ENCODE results near the gene PPM1E. TPM values are rescaled to one million over a fixed set of nuclear protein-coding genes. Genes with fewer than 3 reads are reported as not detected.

Gene PPM1E
- total RNA-seq, 4 donors from 2014 or later, result 0.08 to 0.11 TPM; not detected in 2

- no peak for DNase-seq (ENCODE audit: low spot score in 2 of 2)
- Histone ChIP-seq H3K9me3 (no peaks in the 10 kb centered on the region), H3K27ac (no peak overlapping the region), H3K27me3 (no peaks in the 10 kb centered on the region), H3K36me3 (peaks cover 14% of the 10 kb centered on the region), H3K4me1 (no peaks in the 10 kb centered on the region), H3K4me3 (no peak overlapping the region)
- TF ChIP-seq POLR2AphosphoS5 (IDR thresholded peaks at IDR 0.05) (no peak), POLR2A (IDR thresholded peaks at IDR 0.05) (no peak), CTCF (IDR thresholded peaks at IDR 0.05) (no peak), EP300 (IDR thresholded peaks at IDR 0.05) (no peak)
- 70% methylated on average over 1 of the region's 1 CpG for WGBS
Measured at GRCh38 chr17:59018019-59018418, 262.4 kb downstream of the PPM1E start.

GRCh38 chr17:59024916-59025315 is 269.3 kb downstream of the PPM1E start:
- TF ChIP-seq POLR2AphosphoS5 (IDR thresholded peaks at IDR 0.05) (no peak), EP300 (IDR thresholded peaks at IDR 0.05) (no peak), CTCF (IDR thresholded peaks at IDR 0.05) (no peak), POLR2A (IDR thresholded peaks at IDR 0.05) (no peak)
- 94% methylated on average over 2 of the region's 2 CpGs for WGBS
- Histone ChIP-seq H3K9me3 (no peaks in the 10 kb centered on the region), H3K27ac (no peak overlapping the region), H3K27me3 (no peaks in the 10 kb centered on the region), H3K4me3 (no peak overlapping the region), H3K4me1 (no peaks in the 10 kb centered on the region), H3K36me3 (no peaks in the 10 kb centered on the region)
- no peak for DNase-seq (ENCODE audit: low spot score in 2 of 2)

- no peak for DNase-seq (ENCODE audit: low spot score in 2 of 2)
- Histone ChIP-seq H3K4me1 (no peaks in the 10 kb centered on the region), H3K27ac (no peak overlapping the region), H3K4me3 (no peak overlapping the region), H3K36me3 (no peaks in the 10 kb centered on the region), H3K9me3 (no peaks in the 10 kb centered on the region), H3K27me3 (no peaks in the 10 kb centered on the region)
- WGBS, result 61% methylated on average over 1 of the region's 1 CpG
- TF ChIP-seq POLR2A (IDR thresholded peaks at IDR 0.05), result no peak
- TF ChIP-seq EP300 (IDR thresholded peaks at IDR 0.05), result no peak
- no peak for TF ChIP-seq POLR2AphosphoS5 (IDR thresholded peaks at IDR 0.05)
- TF ChIP-seq CTCF (IDR thresholded peaks at IDR 0.05), result no peak
Measured at GRCh38 chr17:59026176-59026939, 270.7 kb downstream of the PPM1E start.

GRCh38 chr17:59027750-59028149 is 272.1 kb downstream of the PPM1E start:
- Histone ChIP-seq H3K9me3 (no peaks in the 10 kb centered on the region), H3K4me1 (no peaks in the 10 kb centered on the region), H3K36me3 (peaks cover 3% of the 10 kb centered on the region), H3K27ac (no peak overlapping the region), H3K27me3 (no peaks in the 10 kb centered on the region), H3K4me3 (no peak overlapping the region)
- DNase-seq (ENCODE audit: low spot score in 2 of 2), result no peak
- WGBS, result 85% methylated on average over 4 of the region's 4 CpGs
- TF ChIP-seq POLR2A (IDR thresholded peaks at IDR 0.05) (no peak), POLR2AphosphoS5 (IDR thresholded peaks at IDR 0.05) (no peak), EP300 (IDR thresholded peaks at IDR 0.05) (no peak), CTCF (IDR thresholded peaks at IDR 0.05) (no peak)

GRCh38 chr17:59028328-59028727 is 272.7 kb downstream of the PPM1E start:
- no peaks in the 10 kb centered on the region for H3K4me1 ChIP-seq
- H3K4me3 ChIP-seq, result no peak overlapping the region
- 85% methylated on average over 6 of the region's 6 CpGs for WGBS
- H3K36me3 ChIP-seq, result peaks cover 3% of the 10 kb centered on the region
- H3K9me3 ChIP-seq, result no peaks in the 10 kb centered on the region
- no peak overlapping the region for H3K27ac ChIP-seq
- TF ChIP-seq POLR2AphosphoS5 (IDR thresholded peaks at IDR 0.05) (no peak), CTCF (IDR thresholded peaks at IDR 0.05) (no peak), POLR2A (IDR thresholded peaks at IDR 0.05) (no peak)
- no peaks in the 10 kb centered on the region for H3K27me3 ChIP-seq
- no peak for DNase-seq (ENCODE audit: low spot score in 2 of 2)

Measured in suprapubic skin (tissue), 4 donors.